Mesendoderm (in vitro differentiated cells): ENCODE measurements around the gene TRAPPC6A.

Source experiments
- DNase-seq: peaks from one replicate; pipeline ENCODE4 v3.0.0; 2013
- H2AK5ac ChIP-seq: 2 replicates; pipeline ENCODE4 v1.6.1; 2013; ENCODE audit warnings: low read length, inconsistent platforms
- H2BK120ac ChIP-seq: 2 replicates; pipeline ENCODE4 v1.6.1; 2013; ENCODE audit warnings: low read depth, mild to moderate bottlenecking, low read length, moderate library complexity, mixed read lengths
- H2BK15ac ChIP-seq: replicated peaks from 2 replicates; pipeline ENCODE4 v1.6.1; 2013; ENCODE audit warnings: low read depth, mild to moderate bottlenecking, moderate library complexity
- H2BK5ac ChIP-seq: 2 replicates; pipeline ENCODE4 v1.6.1; 2013; ENCODE audit warnings: low read length, inconsistent platforms
- H3K18ac ChIP-seq: 2 replicates; pipeline ENCODE4 v1.6.1; 2013; ENCODE audit warnings: mild to moderate bottlenecking, low read length, mixed read lengths
- H3K23ac ChIP-seq: one replicate; pipeline ENCODE4 v1.6.1; 2013; ENCODE audit warnings: low read length
- H3K27ac ChIP-seq: 2 replicates; pipeline ENCODE4 v1.5.1; 2013; ENCODE audit warnings: low read depth, mild to moderate bottlenecking, inconsistent platforms, low read length, moderate library complexity
- H3K27me3 ChIP-seq: 2 replicates; pipeline ENCODE4 v1.6.1; 2013; ENCODE audit warnings: low read length, control low read depth, mild to moderate bottlenecking, inconsistent platforms; ENCODE audit not compliant: insufficient read depth, poor library complexity
- H3K36me3 ChIP-seq: 2 replicates; pipeline ENCODE4 v1.6.1; 2013; ENCODE audit warnings: low read length, inconsistent platforms; ENCODE audit not compliant: control insufficient read depth, insufficient read depth
- H3K4ac ChIP-seq: one replicate; pipeline ENCODE4 v1.6.1; 2013; ENCODE audit warnings: low read depth, mild to moderate bottlenecking, low read length, moderate library complexity
- H3K4me1 ChIP-seq: 2 replicates; pipeline ENCODE4 v1.6.1; 2013; ENCODE audit warnings: low read depth, low read length, inconsistent platforms; ENCODE audit not compliant: control insufficient read depth
- H3K4me2 ChIP-seq: 2 replicates; pipeline ENCODE4 v1.6.1; 2013; ENCODE audit warnings: low read length
- H3K4me3 ChIP-seq: 2 replicates; pipeline ENCODE4 v1.5.1; 2013; ENCODE audit warnings: mild to moderate bottlenecking, low read length
- H3K56ac ChIP-seq: one replicate; pipeline ENCODE4 v1.6.1; 2013; ENCODE audit warnings: low read length
- H3K79me1 ChIP-seq: 2 replicates; pipeline ENCODE4 v1.6.1; 2013; ENCODE audit warnings: low read length, inconsistent platforms
- H3K79me2 ChIP-seq: 2 replicates; pipeline ENCODE4 v1.6.1; 2013; ENCODE audit warnings: mild to moderate bottlenecking, low read length; ENCODE audit not compliant: control insufficient read depth, insufficient read depth
- H3K9ac ChIP-seq: 2 replicates; pipeline ENCODE4 v1.6.1; 2013; ENCODE audit warnings: low read length, inconsistent platforms
- H4K5ac ChIP-seq: one replicate; pipeline ENCODE4 v1.6.1; 2013; ENCODE audit warnings: low read length
- H4K8ac ChIP-seq: one replicate; pipeline ENCODE4 v1.6.1; 2013; ENCODE audit warnings: low read depth, mild to moderate bottlenecking, control low read depth, low read length, moderate library complexity
- WGBS: extraction: QIAGEN DNeasy Blood & Tissue Kit; methylation state at CpG from one replicate; pipeline ENCODE4 v1.1.7; 2013; ENCODE audit warnings: low lambda C conversion rate, missing lambda C conversion rate; ENCODE audit not compliant: insufficient coverage; ENCODE audit errors: extremely low coverage; 5-methylcytosine and 5-hydroxymethylcytosine counted together

TRAPPC6A gene

DNA sequence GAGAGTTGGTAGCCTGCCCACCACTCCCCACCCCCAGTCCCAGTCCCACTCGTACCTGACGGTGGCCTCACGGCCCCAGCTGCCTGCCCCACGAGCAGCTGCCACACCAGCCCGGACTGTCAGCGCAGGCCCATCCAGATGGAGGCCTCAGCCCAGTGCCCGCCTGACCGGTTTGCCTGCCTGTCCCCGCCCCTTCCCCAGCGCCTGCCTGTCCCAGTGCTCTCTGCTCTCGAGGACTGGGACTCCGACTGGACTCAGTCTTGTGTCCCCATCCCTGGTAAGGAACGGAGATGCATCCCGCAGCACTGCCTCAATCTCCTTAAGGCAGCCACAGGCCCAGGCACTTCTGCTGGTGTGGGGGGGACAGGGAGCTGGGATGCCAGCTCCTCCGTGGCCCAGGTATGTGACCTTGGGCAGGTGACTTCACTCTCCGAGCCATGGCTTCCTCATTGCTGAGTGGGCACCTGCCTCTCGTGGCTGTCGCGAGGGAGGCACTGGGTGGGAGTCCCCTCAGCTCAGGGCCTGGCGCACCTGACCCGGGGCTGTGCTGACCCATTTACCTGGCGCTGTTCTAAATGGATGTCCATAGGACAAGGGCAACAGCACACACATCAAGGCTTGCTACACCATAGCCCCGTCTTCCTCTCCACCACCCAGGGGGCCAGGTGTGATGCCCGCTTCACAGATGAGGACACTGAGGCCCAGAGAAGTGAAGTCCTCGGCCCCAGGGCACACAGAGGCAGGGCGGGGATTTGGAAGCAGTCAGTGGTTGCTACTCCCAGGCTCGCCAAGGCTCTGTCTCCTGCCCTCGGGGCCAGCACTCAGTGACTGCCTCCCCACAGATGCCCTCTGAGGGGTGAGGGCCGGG lies 16.9 kb downstream of the TRAPPC6A start, which contains the start of gene NKPD1:
Gene NKPD1 (minus strand): TSS at position 113 of the 868 bp plus-strand sequence. CDS start 832 bp downstream, outside the sequence.
- Histone ChIP-seq H3K4me1 (no peaks in the 10 kb centered on the region), H3K27ac (no peak within 1 kb of the TSS), H3K18ac (no peak within 1 kb of the TSS), H4K8ac (no peak within 1 kb of the TSS), H3K9ac (no peak within 1 kb of the TSS), H3K56ac (no peak within 1 kb of the TSS), H3K4ac (no peak within 1 kb of the TSS), H2AK5ac (no peak within 1 kb of the TSS), H3K4me2 (no peak within 1 kb of the TSS), H2BK5ac (no peak within 1 kb of the TSS), H2BK120ac (no peak within 1 kb of the TSS), H3K27me3 (no peaks in the 10 kb centered on the region), H3K79me2 (no peaks in the 10 kb centered on the region), H3K4me3 (no peak within 1 kb of the TSS), H2BK15ac (no peak within 1 kb of the TSS), H3K36me3 (no peaks in the 10 kb centered on the region), H4K5ac (no peak within 1 kb of the TSS), H3K79me1 (no peaks in the 10 kb centered on the region), H3K23ac (no peak within 1 kb of the TSS)
- DNase-seq = no peak
- no CpG with 5 or more reads among the region's 29 CpGs for WGBS

DNA sequence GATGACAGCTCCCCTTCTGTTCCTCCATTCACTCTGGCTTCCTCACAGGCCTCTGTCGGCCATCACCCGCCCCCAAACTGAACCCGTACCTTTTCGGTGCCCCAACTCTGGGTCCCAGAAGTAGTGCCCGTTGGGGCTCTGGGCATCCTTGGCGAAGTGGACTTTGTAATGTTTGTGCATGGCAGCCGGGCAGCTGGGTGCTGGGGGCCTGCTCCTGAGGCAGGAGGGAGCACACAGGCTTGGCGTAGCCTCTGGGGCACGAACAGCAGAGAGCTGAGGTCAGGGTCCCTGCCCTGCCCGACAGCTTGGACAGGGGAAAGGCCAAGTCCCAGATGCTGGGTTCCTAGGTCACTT lies 18.1 kb downstream of the TRAPPC6A start:
- Histone ChIP-seq H3K18ac (no peak overlapping the region), H3K27ac (no peak overlapping the region), H2BK120ac (no peak overlapping the region), H3K36me3 (no peaks in the 10 kb centered on the region), H3K79me1 (no peaks in the 10 kb centered on the region), H3K4me2 (no peak overlapping the region), H2BK15ac (no peak overlapping the region), H3K9ac (no peak overlapping the region), H2AK5ac (no peak overlapping the region), H3K4me3 (no peak overlapping the region), H3K27me3 (no peaks in the 10 kb centered on the region), H3K4ac (no peak overlapping the region), H3K79me2 (no peaks in the 10 kb centered on the region), H3K56ac (no peak overlapping the region), H4K8ac (no peak overlapping the region), H4K5ac (no peak overlapping the region), H3K4me1 (no peaks in the 10 kb centered on the region), H2BK5ac (no peak overlapping the region), H3K23ac (no peak overlapping the region)
- no CpG with 5 or more reads among the region's 10 CpGs for WGBS
- no peak for DNase-seq

DNA sequence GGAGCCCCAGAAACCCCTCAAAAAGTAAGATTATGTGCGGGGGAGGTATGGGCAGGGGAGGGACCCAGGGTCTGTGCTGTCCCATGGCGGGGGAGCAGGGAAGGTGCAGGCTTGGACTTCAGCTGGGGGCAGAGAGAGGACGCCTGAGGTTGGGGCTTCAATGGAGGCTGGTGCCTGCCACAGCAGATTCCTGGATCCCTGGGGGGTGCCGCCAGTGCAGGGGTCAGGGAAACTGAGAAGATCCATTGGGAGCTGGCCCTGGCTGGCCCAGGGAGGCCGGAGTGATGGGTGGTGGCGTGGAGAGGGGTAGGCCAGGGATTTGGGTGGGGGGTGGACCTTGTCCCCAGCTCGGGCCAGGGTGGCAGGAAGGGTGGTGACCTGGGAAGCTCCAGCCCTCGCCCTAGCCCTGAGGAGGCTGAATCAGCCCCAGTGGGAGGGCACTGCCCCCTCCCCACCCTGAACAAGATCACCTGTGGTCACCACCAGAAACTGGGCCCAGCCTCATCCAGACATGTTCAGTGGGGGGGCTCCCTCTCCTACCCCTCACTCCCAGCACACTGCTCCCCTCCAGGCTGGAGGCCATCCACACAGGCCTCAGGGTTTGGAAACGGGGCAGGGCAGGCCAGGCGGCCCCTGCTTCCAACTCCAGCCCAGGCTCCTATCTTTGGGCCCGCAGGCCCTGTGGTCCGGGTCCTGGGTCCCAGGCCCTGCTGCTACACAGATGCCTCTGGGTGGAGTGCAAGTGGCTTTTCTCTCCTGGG lies 18.6 kb downstream of the TRAPPC6A start:
- no peaks in the 10 kb centered on the region for H3K27me3 ChIP-seq

DNA sequence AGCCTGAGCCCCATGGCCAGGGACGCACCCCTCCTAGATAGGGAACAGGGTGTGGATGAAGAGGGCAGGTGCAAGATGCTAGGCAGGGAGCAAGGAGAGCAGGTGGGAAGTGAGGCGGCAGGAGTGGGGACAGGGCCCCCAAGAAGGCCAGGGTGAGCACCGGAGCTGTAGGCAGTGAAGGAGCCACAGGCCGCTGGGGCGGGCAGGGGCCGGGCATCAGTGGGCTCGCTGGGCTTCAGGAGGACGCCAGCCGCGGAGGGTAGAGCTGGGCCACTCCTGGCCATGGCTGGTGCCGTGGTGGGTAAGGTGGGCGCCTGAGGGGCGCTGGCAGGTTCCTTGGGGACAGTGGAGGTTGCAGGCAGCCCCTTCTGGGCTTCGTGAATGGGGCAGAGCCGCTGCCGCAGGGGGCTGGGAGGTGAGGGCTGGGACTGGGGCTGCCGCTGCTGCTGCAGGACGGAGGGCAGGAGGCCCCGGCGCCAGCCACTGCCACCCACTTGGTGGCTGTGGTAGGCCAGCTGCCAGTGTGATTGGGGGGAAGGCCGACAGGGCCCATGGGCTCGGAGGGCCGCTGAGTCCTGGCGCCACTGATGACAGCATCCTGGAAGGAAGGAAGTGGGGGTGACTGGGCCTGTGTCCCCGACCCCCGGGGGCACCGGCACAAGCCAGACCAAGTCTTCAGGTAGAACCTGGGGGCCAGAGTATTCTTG lies 19.4 kb downstream of the TRAPPC6A start:
- H3K79me2 ChIP-seq = no peaks in the 10 kb centered on the region
- no peak overlapping the region for H3K23ac ChIP-seq
- H3K56ac ChIP-seq = no peak overlapping the region
- H3K27me3 ChIP-seq = peaks cover 3% of the 10 kb centered on the region
- no peak overlapping the region for H4K5ac ChIP-seq
- no peak overlapping the region for H4K8ac ChIP-seq
- no peak overlapping the region for H2BK5ac ChIP-seq
- H3K4me3 ChIP-seq = no peak overlapping the region
- no peak overlapping the region for H2BK120ac ChIP-seq
- H2AK5ac ChIP-seq = no peak overlapping the region
- H3K4me2 ChIP-seq = no peak overlapping the region
- H3K4me1 ChIP-seq = no peaks in the 10 kb centered on the region
- WGBS = no CpG with 5 or more reads among the region's 27 CpGs
- no peak for DNase-seq
- H3K18ac ChIP-seq = no peak overlapping the region
- no peak overlapping the region for H3K27ac ChIP-seq
- no peaks in the 10 kb centered on the region for H3K79me1 ChIP-seq
- no peaks in the 10 kb centered on the region for H3K36me3 ChIP-seq
- H3K4ac ChIP-seq = no peak overlapping the region
- no peak overlapping the region for H2BK15ac ChIP-seq
- no peak overlapping the region for H3K9ac ChIP-seq

More for the DNA sequence above, 18.6 kb downstream of the TRAPPC6A start:
- Histone ChIP-seq H4K5ac (no peak overlapping the region), H3K18ac (no peak overlapping the region), H2BK120ac (no peak overlapping the region), H3K4me3 (no peak overlapping the region), H3K4me2 (no peak overlapping the region), H3K27ac (no peak overlapping the region), H3K56ac (no peak overlapping the region), H3K79me2 (no peaks in the 10 kb centered on the region), H3K4ac (no peak overlapping the region), H2BK5ac (no peak overlapping the region), H3K9ac (no peak overlapping the region), H4K8ac (no peak overlapping the region), H3K4me1 (no peaks in the 10 kb centered on the region), H3K36me3 (no peaks in the 10 kb centered on the region), H2AK5ac (no peak overlapping the region), H3K79me1 (no peaks in the 10 kb centered on the region), H2BK15ac (no peak overlapping the region), H3K23ac (no peak overlapping the region)
- no CpG with 5 or more reads among the region's 12 CpGs for WGBS
- DNase-seq = no peak

- Histone ChIP-seq H2AK5ac (no peak overlapping the region), H2BK15ac (no peak overlapping the region), H3K23ac (no peak overlapping the region), H4K8ac (no peak overlapping the region), H3K27me3 (peaks cover 5% of the 10 kb centered on the region), H3K4me3 (no peak overlapping the region), H2BK5ac (no peak overlapping the region), H3K4me1 (no peaks in the 10 kb centered on the region), H3K36me3 (no peaks in the 10 kb centered on the region), H3K4me2 (no peak overlapping the region), H2BK120ac (no peak overlapping the region), H3K27ac (no peak overlapping the region), H3K56ac (no peak overlapping the region), H3K79me1 (no peaks in the 10 kb centered on the region), H3K79me2 (no peaks in the 10 kb centered on the region), H3K9ac (no peak overlapping the region), H3K4ac (no peak overlapping the region), H3K18ac (no peak overlapping the region), H4K5ac (no peak overlapping the region)
- no CpG with 5 or more reads among the region's 11 CpGs for WGBS
- no peak for DNase-seq
Observed at GRCh38 chr19:45156751-45157150, 21.3 kb downstream of the TRAPPC6A start.
